CD4-positive, alpha-beta T cell treated with Interleukin-1 beta for 1 hour (primary cell): ENCODE data around the gene BRD1.

Experiments
- DNase-seq, 2 donors: peaks; one replicate each; pipeline ENCODE4 v3.0.0-alpha.2; 2020 to 2022

BRD1 gene

GRCh38 chr22:49827853-49828598 lies at the start of gene BRD1:
BRD1 (minus strand) TSS chr22:49827873; CDS start chr22:49824317, 3,556 bp downstream.
- DNase-seq, result peak; percentile 62 to 68

GRCh38 chr22:49873228-49873940 lies 45.7 kb upstream of the BRD1 start:
- DNase-seq, result no peak

- no peak for DNase-seq
Measured at GRCh38 chr22:49872347-49872746, 44.7 kb upstream of the BRD1 start.

GRCh38 chr22:49871482-49871881 lies 43.8 kb upstream of the BRD1 start:
- no peak for DNase-seq

GRCh38 chr22:49869845-49870712 lies 42.4 kb upstream of the BRD1 start:
- peak in 1 of 2 donors; percentile 67 for DNase-seq

- DNase-seq, result no peak
Measured at GRCh38 chr22:49869086-49869830, 41.6 kb upstream of the BRD1 start.

GRCh38 chr22:49867303-49868265 lies 39.9 kb upstream of the BRD1 start:
- peak in 1 of 2 donors; percentile 41 for DNase-seq

- no peak for DNase-seq
Measured at GRCh38 chr22:49866646-49867045, 39.0 kb upstream of the BRD1 start.

GRCh38 chr22:49866134-49866533 lies 38.5 kb upstream of the BRD1 start:
- no peak for DNase-seq

- DNase-seq, result no peak
Measured at GRCh38 chr22:49865156-49865555, 37.5 kb upstream of the BRD1 start.

- no peak for DNase-seq
Measured at GRCh38 chr22:49863931-49864330, 36.3 kb upstream of the BRD1 start.

- DNase-seq, result no peak
Measured at GRCh38 chr22:49862496-49862776, 34.8 kb upstream of the BRD1 start.

GRCh38 chr22:49861642-49862495 lies 34.2 kb upstream of the BRD1 start:
- DNase-seq, result no peak

GRCh38 chr22:49858827-49859226 lies 31.2 kb upstream of the BRD1 start:
- no peak for DNase-seq

- no peak for DNase-seq
Measured at GRCh38 chr22:49856766-49857618, 29.3 kb upstream of the BRD1 start.

GRCh38 chr22:49856343-49856742 lies 28.7 kb upstream of the BRD1 start:
- DNase-seq, result no peak

GRCh38 chr22:49855251-49855911 lies 27.7 kb upstream of the BRD1 start:
- no peak for DNase-seq

- peak; percentile 14 to 22 for DNase-seq
Measured at GRCh38 chr22:49853981-49854831, 26.5 kb upstream of the BRD1 start.
